HG03066 (cell line): ENCODE results near the gene C14orf93.

Experiments used
- ATAC-seq: cut with Tn5 transposase; IDR thresholded peaks from one replicate; pipeline ENCODE4 v1.9.1; 2021; ENCODE audit warnings: low read depth; ENCODE audit not compliant: unreplicated experiment

The C14orf93 gene

GRCh38 chr14:22996768-22997654 is 12.9 kb downstream of the C14orf93 start:
- no peak for ATAC-seq

- ATAC-seq: no peak
These were observed 13.9 kb downstream of the C14orf93 start for GRCh38 chr14:22995889-22996625.

- ATAC-seq: no peak
These were observed 15.1 kb downstream of the C14orf93 start for GRCh38 chr14:22994762-22995275.

GRCh38 chr14:22993517-22993916 is 16.4 kb downstream of the C14orf93 start:
- no peak for ATAC-seq

- no peak for ATAC-seq
These were observed 18.1 kb downstream of the C14orf93 start for GRCh38 chr14:22991852-22992251.

- no peak for ATAC-seq
These were observed 22.7 kb downstream of the C14orf93 start for GRCh38 chr14:22987291-22987690.

- no peak for ATAC-seq
These were observed 23.4 kb downstream of the C14orf93 start for GRCh38 chr14:22986508-22987054.

GRCh38 chr14:22985894-22986507 is 23.9 kb downstream of the C14orf93 start:
- ATAC-seq: no peak

GRCh38 chr14:22984959-22985658 is 24.8 kb downstream of the C14orf93 start:
- ATAC-seq: no peak

- no peak for ATAC-seq
These were observed 27.3 kb downstream of the C14orf93 start, which contains the start of gene AJUBA for GRCh38 chr14:22982477-22983245. AJUBA (minus strand) TSS chr14:22982551; CDS start chr14:22982266, 285 bp downstream.

- ATAC-seq: no peak
These were observed 28.0 kb downstream of the C14orf93 start for GRCh38 chr14:22981876-22982476.

GRCh38 chr14:22981090-22981875 is 28.7 kb downstream of the C14orf93 start:
- no peak for ATAC-seq

- no peak for ATAC-seq
These were observed 29.3 kb downstream of the C14orf93 start for GRCh38 chr14:22980672-22981089.

- ATAC-seq: no peak
These were observed 30.1 kb downstream of the C14orf93 start for GRCh38 chr14:22979748-22980392.

- no peak for ATAC-seq
These were observed 30.8 kb downstream of the C14orf93 start for GRCh38 chr14:22978981-22979671.

GRCh38 chr14:22978487-22978837 is 31.5 kb downstream of the C14orf93 start:
- no peak for ATAC-seq
